Fibroblast of skin of left quadriceps (primary cell): ENCODE measurements around the gene TTLL5.
A peak's percentile ranks its signal among the peaks of the same experiment; 100 is the strongest.

ENCODE experiments used
- DNase-seq, 2 experiments: peaks; one replicate each; pipeline ENCODE4 v3.0.0-alpha.2; 2013; ENCODE audit warnings: low read depth in 2 of 2

Gene TTLL5

GRCh38 chr14:75660630-75661498 is at the start of gene TTLL5, which contains the start of gene ERG28:
Gene TTLL5 (plus strand): TSS chr14:75661246. CDS start chr14:75663150, 1,904 bp downstream.
Gene ERG28 (minus strand): TSS chr14:75660876. CDS start chr14:75657502, 3,374 bp downstream.
- peak; percentile 97 for DNase-seq

GRCh38 chr14:75612157-75612556 is 48.9 kb upstream of the TTLL5 start:
- no peak for DNase-seq

GRCh38 chr14:75614179-75614578 is 46.9 kb upstream of the TTLL5 start:
- DNase-seq, result no peak

- no peak for DNase-seq
These were observed 45.8 kb upstream of the TTLL5 start for GRCh38 chr14:75615200-75615599.

- no peak for DNase-seq
These were observed 41.5 kb upstream of the TTLL5 start for GRCh38 chr14:75619548-75619947.

GRCh38 chr14:75625034-75625433 is 36.0 kb upstream of the TTLL5 start:
- no peak for DNase-seq

- no peak for DNase-seq
These were observed 34.6 kb upstream of the TTLL5 start for GRCh38 chr14:75626396-75626795.

- DNase-seq, result no peak
These were observed 34.2 kb upstream of the TTLL5 start for GRCh38 chr14:75626863-75627262.

GRCh38 chr14:75627406-75627805 is 33.6 kb upstream of the TTLL5 start:
- no peak for DNase-seq

- no peak for DNase-seq
These were observed 32.2 kb upstream of the TTLL5 start for GRCh38 chr14:75628816-75629215.

- DNase-seq, result no peak
These were observed 30.2 kb upstream of the TTLL5 start for GRCh38 chr14:75630695-75631452.

GRCh38 chr14:75631453-75631831 is 29.6 kb upstream of the TTLL5 start:
- no peak for DNase-seq

GRCh38 chr14:75634848-75635247 is 26.2 kb upstream of the TTLL5 start:
- DNase-seq, result no peak

- DNase-seq, result no peak
These were observed 24.9 kb upstream of the TTLL5 start for GRCh38 chr14:75636100-75636692.

GRCh38 chr14:75640876-75641275 is 20.2 kb upstream of the TTLL5 start:
- DNase-seq, result no peak

- no peak for DNase-seq
These were observed 17.1 kb upstream of the TTLL5 start for GRCh38 chr14:75643985-75644384.

GRCh38 chr14:75645056-75645455 is 16.0 kb upstream of the TTLL5 start:
- no peak for DNase-seq

- DNase-seq, result no peak
These were observed 14.3 kb upstream of the TTLL5 start for GRCh38 chr14:75646762-75647161.

GRCh38 chr14:75647640-75648039 is 13.4 kb upstream of the TTLL5 start:
- DNase-seq, result no peak

- DNase-seq, result peak; percentile 23 to 36
These were observed 12.8 kb upstream of the TTLL5 start for GRCh38 chr14:75648066-75648838.

- no peak for DNase-seq
These were observed 11.7 kb upstream of the TTLL5 start for GRCh38 chr14:75649337-75649736.

- DNase-seq, result no peak
These were observed 11.3 kb upstream of the TTLL5 start for GRCh38 chr14:75649773-75650172.
